CMK (cell line): ENCODE measurements around the gene CPA4.
"Not testable (repeated sequence)": the region's sequence is repeated elsewhere in the genome, so short reads cannot be mapped to it uniquely, and the experiment has no call there.

ENCODE experiments used
- DNase-seq: peaks from one replicate; pipeline ENCODE4 v3.0.0-alpha.2; 2010; ENCODE audit warnings: low read depth

The CPA4 gene, protein sequence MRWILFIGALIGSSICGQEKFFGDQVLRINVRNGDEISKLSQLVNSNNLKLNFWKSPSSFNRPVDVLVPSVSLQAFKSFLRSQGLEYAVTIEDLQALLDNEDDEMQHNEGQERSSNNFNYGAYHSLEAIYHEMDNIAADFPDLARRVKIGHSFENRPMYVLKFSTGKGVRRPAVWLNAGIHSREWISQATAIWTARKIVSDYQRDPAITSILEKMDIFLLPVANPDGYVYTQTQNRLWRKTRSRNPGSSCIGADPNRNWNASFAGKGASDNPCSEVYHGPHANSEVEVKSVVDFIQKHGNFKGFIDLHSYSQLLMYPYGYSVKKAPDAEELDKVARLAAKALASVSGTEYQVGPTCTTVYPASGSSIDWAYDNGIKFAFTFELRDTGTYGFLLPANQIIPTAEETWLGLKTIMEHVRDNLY

DNA sequence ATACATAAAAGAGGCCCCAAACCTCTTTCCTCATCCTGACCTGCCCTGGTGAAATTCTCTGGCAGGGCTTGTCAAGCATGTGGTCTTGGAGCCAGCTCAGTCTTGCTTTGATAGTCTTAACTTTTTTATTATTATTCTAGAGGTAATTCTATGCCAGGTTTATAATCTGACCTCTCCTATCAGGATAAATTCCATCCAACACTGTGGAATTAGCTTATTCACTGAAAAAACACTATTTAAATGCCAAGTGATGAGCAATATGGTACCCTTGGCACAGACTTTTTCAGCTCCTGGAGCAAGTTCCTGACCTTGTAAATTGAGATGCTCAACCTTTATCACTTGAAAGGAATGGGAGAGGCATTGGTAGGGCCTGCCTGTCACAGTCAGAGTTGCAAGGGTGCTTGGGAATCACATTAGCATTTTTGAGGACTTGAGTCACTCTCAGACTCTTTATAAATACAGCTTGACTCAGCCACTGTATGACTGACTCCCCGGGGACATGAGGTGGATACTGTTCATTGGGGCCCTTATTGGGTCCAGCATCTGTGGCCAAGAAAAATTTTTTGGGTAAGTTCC lies at the start of gene CPA4:
CPA4 (plus strand) TSS at position 480 of the 576 bp plus-strand sequence; CDS start at position 500, 20 bp downstream.
- DNase-seq: no peak

DNA sequence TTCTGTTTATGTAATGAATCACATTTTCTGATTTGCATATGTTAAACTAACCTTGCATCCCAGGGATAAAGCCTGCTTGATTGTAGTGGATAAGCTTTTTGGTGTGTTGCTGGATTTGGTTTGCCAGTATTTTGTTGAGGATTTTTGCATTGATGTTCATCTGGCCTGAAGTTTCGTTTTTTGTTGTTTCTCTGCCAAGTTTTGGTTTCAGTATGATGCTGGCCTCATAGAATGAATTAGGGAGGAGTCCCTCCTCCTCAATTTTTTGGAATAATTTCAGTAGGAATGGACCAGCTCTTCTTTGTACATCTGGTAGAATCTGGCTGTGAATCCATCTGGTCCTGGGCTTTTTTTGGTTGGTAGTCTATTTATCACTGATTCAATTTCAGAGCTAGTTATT lies 49.5 kb upstream of the CPA4 start:
- not testable (repeated sequence) for DNase-seq

DNA sequence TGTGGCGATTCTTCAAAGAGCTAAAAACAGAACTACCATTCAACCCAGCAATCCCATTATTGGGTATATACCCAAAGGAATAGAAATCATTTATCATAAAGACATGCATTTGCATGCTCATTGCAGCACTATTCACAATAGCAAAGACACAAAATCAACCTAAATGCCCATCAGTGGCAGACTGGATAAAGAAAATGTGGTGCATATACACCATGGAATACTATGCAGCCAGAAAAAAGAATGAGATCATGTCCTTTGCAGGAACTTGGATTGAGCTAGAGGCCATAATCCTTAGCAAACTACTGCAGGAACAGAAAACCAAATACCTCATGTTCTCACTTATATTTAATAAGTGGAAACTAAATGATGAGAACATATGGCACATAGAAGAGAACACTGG lies 46.5 kb upstream of the CPA4 start:
- not testable (repeated sequence) for DNase-seq

DNA sequence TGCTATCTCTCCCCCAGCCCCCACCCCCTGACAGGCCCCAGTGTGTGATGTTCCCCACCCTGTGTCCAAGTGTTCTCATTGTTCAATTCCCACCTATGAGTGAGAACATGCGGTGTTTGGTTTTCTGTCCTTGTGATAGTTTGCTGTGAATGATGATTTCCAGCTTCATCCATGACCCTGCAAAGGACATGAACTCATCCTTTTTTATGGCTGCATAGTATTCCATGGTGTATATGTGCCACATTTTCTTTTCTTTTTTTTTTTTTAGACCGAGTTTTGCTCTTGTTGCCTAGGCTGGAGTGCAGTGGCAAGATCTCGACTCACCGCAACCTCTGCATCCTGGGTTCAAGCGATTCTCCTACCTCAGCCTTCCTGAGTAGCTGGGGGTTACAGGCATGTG lies 44.1 kb upstream of the CPA4 start:
- DNase-seq: not testable (repeated sequence)

DNA sequence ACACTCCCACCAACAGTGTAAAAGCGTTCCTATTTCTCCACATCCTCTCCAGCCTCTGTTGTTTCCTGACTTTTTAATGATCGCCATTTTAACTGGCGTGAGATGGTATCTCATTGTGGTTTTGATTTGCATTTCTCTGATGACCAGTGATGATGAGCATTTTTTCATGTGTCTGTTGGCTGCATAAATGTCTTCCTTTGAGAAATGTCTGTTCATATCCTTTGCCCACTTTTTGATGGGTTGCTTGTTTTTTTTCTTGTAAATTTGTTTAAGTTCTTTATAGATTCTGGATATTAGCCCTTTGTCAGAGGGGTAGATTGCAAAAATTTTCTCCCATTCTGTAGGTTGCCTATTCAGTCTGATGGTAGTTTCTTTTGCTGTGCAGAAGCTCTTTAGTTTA lies 43.3 kb upstream of the CPA4 start:
- not testable (repeated sequence) for DNase-seq

DNA sequence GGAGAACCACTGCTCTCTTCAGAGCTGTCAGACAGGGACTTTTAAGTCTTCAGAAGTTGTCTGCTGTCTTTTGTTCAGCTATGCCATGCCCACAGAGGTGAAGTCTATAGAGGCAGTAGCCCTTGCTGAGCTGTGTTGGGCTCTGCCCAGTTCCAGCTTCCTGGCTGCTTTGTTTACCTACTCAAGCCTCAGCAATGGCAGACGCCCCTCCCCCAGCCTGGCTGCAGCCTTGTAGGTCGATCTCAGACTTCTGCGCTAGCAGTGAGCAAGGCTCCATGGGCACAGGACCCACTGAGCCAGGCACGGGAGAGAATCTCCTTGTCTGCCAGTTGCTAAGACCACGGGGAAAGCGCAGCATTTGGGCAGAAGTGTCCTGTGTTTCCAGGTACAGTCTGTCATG lies 38.4 kb upstream of the CPA4 start:
- no peak for DNase-seq

DNA sequence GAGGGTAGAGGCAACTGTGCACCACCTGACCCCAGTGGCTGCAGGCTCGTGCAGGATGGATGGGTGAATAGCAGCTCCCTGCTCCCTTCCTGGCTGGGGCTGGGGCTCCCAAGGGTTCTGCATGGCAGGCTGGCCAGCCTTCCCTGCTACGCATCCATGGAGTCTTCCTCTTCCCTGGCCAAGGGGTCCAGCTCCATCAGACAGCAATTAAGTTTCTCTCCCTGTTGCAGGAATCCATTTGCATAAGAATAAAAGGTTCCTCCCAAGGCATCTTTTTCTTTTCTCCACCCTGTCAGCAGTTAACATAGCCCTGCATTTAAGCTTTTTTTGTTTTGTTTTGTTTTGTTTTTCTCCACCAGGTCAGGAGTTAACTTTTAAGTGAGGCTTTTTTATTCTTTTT lies 36.3 kb upstream of the CPA4 start:
- DNase-seq: no peak

DNA sequence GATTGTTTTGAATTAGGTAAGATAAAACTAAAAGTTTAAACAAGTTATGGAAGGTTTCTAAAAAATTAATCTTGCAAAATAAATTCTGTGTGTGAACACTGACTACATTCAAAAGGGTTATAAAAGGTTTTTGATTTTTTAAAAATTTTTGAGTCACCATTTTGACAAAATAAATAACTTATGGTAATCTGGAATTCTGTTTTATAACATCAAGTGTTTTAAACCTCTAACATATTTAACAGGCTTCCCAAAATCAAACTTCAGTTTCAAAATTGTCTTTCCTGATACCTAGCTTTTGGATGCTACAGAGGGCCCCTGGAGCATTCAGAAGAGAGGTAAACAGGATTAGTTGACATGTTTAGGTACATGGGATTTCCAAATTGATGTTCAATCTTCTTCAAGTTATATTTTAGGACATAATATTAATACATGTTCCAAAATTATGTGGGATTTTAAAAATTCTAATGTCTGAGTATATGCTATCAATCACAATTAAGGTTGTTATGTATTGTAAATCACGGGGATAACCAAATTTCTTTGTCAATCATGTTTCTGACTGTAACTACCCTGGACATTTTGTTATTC lies 34.4 kb upstream of the CPA4 start:
- no peak for DNase-seq

DNA sequence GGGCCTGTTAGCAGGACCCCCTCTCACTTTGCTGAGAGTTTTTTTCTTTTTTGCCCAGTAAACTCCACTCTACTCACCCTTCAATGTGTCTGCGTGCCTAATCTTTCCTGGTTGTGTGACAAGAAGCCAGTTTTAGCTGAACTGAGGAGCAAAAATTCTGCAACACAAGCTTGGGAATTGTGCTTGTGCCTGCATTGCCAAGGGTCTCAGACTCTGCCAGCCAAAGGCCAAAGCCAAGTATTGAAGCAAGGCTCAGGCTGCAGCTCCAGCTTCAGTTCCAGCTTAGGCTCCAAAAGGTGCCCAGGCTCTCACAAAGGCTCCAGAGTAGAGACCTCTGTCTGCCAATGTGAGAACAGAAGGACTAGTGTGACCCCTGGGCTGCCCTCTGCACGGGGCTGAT lies 30.5 kb upstream of the CPA4 start:
- DNase-seq: no peak

DNA sequence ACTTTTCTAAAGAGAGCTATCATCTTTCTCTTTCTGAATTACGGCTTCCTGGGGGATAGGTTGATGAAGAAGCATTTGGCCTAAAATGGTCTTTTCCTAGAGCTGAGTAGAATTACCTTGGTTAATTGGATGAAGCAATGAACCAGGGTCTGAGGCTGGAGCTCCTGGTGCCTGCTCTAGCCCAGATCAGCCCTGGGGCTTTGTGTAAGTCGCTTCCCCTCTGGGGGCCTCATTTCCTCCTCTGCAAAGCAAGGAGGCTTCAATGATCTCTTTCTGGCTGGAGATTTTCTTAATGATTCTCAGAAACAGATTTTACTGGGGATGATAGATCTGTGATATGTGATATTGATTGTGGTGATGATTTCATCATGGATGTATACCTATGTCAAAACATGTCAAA lies 29.8 kb upstream of the CPA4 start:
- no peak for DNase-seq

DNA sequence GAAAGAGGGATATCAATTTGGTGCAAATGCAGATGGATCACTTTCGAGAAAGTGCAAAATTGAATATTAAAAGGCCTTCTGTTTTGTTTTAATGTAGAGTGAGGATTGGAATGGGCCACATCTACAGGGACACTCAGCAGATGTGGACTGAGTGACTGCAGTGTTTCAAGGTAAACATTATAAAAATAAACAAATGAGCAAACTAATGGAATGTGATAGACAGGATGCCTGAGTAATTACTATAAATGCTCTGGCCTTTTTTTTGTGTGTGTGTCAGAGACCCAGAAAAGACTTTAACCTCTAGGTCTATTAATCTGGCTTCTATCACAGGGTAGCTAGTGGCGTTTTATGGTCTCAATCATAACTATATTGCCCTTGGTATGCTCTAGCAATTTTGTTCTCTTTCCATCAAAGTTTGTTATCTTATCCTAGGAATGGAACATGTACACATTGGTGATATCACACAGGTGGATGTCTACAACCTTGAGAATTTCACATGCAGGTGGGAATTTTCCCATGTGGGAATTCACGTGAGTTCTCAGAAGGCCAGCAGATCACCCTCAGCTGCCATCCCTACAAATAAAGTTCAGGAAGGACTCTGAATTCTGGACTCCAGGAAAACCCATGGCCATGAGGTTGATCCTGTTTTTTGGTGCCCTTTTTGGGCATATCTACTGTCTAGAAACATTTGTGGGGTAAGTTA lies 26.6 kb upstream of the CPA4 start, which contains the start of gene CPA2:
CPA2 (plus strand) TSS at position 606 of the 703 bp plus-strand sequence; CDS start at position 625, 19 bp downstream.
- DNase-seq: no peak

DNA sequence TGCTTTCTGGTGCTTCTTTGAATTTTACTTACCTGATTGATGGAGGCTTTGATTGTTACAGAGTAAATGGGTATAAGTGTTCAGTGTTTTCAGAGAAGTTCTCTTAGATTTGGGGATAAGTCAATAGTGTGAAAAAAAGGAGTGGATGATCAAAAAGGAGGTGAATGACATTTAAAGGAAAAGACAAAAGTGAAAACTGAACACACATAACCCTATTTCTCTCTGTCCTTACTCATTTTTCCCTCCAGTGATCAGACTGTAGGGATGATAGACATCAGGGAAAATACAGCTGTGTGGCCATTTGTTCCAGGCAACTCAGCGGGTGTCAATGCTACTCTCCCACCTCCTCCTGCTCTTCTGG lies 26.0 kb upstream of the CPA4 start:
- no peak for DNase-seq

DNA sequence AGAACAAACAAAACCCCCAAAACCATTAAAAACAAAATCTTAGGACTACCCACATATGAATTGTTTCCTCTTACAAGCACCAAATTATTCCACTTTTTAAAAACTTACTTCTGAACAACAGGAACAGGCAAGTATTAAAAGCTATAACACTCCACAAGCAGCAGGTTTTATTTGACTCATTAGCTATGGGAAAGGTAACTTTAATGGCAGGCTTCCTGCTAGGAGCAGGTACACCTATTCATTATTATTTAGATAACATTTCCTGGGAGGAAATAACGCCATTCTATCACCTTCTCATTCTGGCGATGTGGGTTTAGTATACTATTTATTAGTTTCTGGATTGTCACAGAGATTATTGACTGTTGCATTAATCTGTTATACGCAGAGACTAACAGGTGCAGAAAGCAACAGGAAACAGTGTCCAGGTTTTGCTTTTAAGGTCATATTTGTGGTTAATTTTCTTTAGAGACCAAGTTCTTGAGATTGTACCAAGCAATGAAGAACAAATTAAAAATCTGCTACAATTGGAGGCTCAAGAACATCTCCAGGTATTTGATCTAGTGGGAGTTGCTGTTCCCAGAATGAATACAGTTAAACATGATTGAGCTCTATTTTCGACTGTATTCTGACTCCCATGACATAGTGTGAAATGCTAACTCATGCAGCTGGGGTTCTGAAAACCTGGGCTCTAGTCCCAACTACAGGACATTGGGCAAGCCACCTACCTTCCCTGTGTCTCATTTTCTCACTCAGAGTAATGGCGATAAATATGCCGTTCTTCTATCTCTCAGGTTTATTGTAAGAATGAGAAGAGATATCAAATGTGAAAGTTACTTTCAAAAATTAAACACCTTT lies 24.3 kb upstream of the CPA4 start:
- no peak for DNase-seq

DNA sequence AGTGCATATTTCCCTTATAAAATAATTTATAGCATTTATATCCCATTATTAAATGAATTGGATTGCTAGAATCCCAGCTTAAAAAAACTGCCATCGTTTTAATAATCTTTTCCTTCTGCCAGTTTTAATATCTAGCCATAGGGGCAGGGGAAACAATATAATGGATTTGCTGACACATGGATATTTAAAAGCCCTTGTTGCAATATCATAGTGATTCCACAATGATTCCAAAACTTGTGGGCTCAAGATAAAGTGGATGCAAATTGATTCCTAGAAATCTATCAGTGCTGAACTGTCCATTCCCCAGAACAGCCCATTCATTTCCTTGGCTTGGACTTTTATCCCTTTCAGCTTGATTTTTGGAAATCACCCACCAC lies 23.7 kb upstream of the CPA4 start:
- no peak for DNase-seq

DNA sequence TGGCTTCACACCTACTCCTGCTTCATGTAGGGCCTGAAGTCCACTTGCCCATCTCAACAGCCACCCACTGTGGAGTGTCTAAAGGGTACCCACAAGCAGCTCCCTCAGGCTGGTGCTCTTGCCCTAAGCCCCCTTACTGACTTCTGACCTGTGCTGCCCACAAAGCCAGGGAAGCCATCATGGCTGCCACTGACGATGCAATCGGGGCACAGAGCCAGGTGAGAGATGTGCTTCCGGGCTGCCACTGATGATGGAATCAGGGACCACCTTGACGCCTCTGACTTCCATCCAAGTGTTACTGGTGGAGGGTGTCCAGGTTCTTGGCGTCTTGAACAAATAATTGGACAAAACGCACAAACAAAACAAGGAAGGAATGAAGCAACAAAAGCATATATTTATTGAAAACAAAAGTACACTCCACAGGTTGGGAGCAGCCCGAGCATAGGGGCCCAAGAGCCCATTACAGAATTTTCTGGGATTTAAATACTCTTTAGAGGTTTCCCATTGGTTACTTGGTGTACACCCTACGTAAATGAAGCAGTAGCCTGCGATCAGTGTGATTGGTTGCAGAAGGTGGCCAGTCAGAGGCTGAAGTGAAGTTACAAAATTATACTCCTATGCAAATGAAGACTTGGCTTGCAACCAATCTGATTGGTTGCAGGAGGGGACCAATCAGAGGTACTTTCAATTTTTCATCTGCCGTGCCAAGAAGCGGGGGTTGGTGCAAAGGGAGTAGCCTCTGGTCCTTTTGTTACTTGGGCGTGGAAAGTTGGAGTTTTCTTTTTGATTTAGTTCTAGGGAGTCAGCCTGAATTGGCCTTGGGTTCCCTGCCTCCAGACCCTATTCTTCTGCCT lies 21.8 kb upstream of the CPA4 start:
- no peak for DNase-seq

DNA sequence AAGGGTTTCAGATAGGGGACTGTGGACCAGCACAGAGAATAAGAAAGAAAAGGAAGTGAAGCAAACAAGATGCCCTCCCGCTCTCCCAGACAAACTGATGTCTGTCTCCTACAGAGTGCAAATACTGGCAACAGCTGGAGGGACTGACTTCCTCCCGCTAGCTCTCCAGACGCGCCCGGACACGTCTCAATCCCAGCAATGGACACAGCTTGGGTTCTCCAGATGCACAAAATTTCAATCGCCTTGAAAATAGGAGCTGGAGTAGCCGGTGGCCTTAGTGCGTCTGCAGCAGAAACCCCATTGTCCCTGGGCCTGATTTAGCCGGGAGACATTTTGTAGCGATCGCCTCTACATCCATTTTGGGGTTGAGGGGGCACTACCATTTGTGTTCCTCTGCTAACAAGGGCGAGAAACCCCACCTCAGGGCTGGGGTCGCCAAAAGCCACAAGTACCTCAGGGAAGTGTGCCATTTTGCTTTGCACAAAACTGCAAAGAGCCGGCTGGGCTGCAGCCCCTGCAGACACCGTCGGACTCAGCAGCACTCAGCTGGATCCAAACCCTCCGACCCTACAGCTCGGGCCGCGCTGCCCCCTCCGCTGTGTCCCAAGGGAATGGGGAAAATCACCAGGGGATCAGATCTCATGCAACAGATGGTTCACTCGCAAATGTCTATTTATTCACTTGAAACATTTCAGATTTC lies 20.4 kb upstream of the CPA4 start:
- no peak for DNase-seq

DNA sequence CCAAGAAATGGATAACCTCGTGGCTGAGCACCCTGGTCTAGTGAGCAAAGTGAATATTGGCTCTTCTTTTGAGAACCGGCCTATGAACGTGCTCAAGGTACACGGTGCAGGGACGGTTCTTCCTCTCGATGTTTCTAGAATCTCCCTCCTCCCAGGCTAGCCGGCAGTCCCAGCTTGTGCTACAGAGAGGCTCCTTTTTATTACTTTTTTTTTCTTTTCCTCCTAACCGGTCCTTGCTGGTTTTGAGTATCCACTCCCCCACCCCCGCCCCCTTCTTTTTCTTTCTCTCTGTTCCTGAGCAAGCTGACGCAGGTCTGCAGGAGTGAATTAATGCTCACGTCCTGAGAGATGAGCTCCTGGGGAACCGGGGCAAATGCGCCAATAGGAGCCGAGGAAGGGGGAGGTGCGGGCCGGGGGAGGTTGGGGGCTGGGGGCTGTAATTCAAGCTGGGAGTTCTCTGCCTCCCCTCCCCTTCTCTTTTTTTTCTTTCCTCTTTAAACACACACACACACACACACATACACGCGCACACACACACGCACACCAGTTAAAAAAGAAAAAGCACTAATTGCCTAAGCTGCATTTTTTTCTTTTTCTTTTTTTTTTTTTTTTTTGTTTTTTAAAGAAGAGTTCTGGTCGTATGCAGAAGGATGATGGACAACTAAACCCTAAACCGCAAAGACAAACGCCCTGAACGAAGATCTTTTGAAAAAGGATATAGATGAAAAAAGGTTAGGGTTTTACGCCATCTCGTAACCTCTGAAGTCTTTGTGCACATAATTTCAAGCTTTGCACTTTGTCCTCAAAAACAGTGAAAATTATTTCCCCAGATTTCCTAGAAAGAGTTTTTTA lies 19.7 kb upstream of the CPA4 start:
- DNase-seq: no peak

DNA sequence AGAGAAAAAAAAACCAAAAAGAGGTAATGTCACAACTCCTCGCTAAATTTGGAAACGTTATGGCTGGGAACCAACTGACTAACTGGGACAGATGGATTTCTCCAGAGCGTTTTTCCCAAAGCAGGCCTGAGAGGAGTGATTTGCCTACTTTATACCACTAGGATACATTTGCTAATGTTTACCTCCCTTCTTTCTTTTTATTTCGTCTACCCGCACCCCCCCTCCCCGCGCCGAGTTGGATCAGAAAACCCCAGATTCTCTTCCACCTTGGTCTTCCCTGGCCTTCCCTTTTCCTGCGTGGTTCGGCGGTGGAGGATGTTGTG lies 19.1 kb upstream of the CPA4 start:
- no peak for DNase-seq

DNA sequence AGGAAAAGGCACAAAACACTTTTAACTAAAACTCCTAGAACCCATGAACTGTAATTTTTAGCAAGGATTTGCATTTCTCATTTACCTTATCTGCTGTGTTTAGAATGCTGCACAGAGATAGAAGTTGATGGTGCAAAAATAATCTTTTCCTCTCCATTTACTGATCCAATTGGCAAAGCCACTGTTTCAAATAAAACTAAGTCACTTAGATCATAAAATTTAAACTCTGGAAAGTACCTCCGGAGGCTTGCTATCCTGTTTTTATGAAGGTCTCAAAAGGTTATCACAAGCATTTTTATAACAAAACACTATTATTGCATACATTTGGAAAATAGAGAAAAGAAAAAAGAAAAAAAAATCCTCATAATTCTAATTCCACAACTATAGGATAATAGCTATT lies 18.7 kb upstream of the CPA4 start:
- DNase-seq: no peak
